Pericardium fibroblast (primary cell): Measurements from ENCODE around the gene BBS1. TPM values are rescaled to one million over a fixed set of nuclear protein-coding genes. Genes with fewer than 3 reads are reported as not detected.

ENCODE experiments used
- total RNA-seq: library from RNA; depleted of rRNA; stranded (reverse); fragments of >200 nt; gene quantifications from 2 replicates; pipeline ENCODE4 v1.2.3, GENCODE V29; 2015

The BBS1 gene
- 18.6 and 33.6 TPM in 2 replicates for total RNA-seq

GRCh38 chr11:66510271-66510989 lies at the start of gene BBS1:
Gene BBS1 (plus strand): TSS chr11:66510635. CDS start chr11:66510660, 25 bp downstream.

DNA sequence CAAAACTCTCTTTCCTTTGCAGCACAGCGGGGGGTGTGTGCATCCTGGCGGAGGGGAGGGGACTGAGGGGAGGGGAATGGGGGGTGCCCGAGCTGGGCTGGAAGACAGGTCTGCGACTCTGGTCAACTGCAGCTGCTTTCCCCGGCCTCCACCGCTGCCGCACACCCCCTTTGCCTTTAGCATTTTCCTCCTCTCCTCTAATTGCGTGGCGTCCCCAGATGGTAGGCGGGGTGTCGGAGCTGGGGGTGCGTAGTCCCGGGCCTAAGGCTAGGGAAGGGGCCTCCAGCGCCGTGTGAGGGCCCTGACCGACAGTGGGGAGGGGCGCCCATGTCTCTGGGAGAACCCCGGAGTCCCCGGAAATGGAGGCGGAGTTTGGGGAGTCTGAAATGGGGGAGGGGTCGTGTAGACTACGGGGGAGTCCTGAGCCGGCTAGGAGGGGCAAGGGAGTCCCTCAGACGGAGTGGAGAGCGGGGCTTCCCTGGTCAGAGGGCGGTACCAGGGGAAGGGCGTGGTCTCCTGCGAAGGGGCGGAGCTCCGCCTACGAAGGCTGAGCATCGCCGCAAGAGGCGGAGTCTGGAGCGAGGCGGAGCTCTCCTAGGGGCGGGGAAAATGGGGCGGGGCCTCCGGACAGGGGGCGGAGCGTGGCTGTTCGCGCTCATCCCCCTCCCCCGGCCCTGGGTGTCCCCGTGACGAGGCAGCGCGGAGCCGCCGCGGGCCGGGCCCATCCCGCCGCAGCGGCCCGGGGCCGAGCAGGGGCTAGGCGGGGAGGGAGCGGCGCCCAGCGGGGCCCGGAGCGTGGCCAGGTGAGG lies 44.0 kb upstream of the BBS1 start, which contains the start of gene PELI3:
PELI3 (plus strand) TSS at position 681 of the 809 bp plus-strand sequence. CDS start 1,224 bp downstream, outside the sequence.

DNA sequence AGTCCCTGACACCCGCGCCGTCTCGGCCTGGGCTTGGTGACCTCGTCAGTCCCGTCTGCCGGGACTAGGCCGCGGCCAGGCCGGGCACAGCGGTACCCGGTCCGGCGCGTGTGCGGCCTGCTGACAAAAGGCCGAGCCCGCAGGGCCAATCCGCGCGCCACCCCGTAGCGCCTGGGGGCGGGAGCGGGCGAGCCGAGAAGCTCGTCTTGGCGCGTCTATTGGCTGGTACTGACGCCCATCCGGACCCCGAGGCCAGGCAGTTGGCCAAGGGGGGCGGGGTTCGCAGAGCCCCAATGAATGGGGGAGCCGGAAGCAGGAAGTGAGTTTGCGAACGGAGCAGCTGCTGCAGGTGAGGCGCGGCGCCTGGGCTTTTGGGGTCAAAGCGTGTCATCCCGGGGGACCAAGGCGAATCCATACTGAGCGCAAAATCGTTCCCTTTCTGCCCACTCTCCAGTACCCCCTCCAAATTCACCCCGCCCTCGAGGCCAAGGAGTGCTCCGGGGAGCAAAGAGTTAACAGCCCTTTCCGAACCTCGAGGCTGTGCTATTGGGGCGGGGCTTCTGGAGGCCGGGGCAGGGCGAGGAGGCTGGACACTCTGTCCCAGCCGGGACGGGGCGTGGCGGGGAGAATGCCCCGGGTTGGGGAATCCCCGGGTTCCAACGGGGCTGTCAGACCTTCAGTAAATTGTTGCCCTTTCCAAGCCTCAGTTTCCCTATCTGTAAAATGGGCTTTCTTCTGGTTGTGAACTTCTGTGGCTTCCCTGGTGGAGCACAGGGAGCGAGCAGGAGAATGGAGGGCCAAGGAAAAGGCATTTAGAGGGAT lies 30.1 kb upstream of the BBS1 start, which contains the start of gene DPP3:
DPP3 (plus strand) TSS at position 318 of the 822 bp plus-strand sequence. CDS start 1,767 bp downstream, outside the sequence.

GRCh38 chr11:66545701-66546367 lies 35.4 kb downstream of the BBS1 start, which contains the start of gene ZDHHC24:
Gene ZDHHC24 (minus strand): TSS chr11:66546048. CDS start chr11:66546003, 45 bp downstream.

GRCh38 chr11:66546368-66546965 lies 36.0 kb downstream of the BBS1 start, which contains the start of gene ACTN3:
Gene ACTN3 (plus strand): TSS chr11:66546903. CDS start chr11:66546938, 35 bp downstream.

GRCh38 chr11:66568124-66568916 lies 57.9 kb downstream of the BBS1 start, which contains the start of gene CTSF:
Gene CTSF (minus strand): TSS chr11:66568606. CDS start chr11:66568486, 120 bp downstream.

Other genes starting within 250 kb of the BBS1 start
- gene RAB1B, start 242.0 kb upstream of the BBS1 start, total RNA-seq = 93.9 and 103 TPM in 2 replicates
- 0.70 TPM in 1 of 2 replicates, not detected in the other for gene CNIH2, start 232.5 kb upstream of the BBS1 start, total RNA-seq
- gene YIF1A, start 221.5 kb upstream of the BBS1 start, total RNA-seq = 149 and 223 TPM in 2 replicates
- 0.34 and 5.6 TPM in 2 replicates for gene TMEM151A, start 218.7 kb upstream of the BBS1 start, total RNA-seq
- gene CD248, start 193.6 kb upstream of the BBS1 start, total RNA-seq = 500 and 529 TPM in 2 replicates
- 18.4 and 25.3 TPM in 2 replicates for gene RIN1, start 174.2 kb upstream of the BBS1 start, total RNA-seq
- 30.1 and 44.9 TPM in 2 replicates for gene BRMS1, start 165.5 kb upstream of the BBS1 start, total RNA-seq
- gene B4GAT1, start 163.0 kb upstream of the BBS1 start, total RNA-seq = 39.1 and 41.3 TPM in 2 replicates
- gene SLC29A2, start 138.9 kb upstream of the BBS1 start, total RNA-seq = 0.26 TPM in 1 of 2 replicates, not detected in the other
- gene NPAS4, start 89.6 kb upstream of the BBS1 start, total RNA-seq = under 0.01 TPM in 1 of 2 replicates, not detected in the other
- 44.0 and 45.0 TPM in 2 replicates for gene MRPL11, start 71.8 kb upstream of the BBS1 start, total RNA-seq
- 6.7 and 8.4 TPM in 2 replicates for gene PELI3, start 43.7 kb upstream of the BBS1 start, total RNA-seq
- 24.4 and 52.5 TPM in 2 replicates for gene DPP3, start 30.2 kb upstream of the BBS1 start, total RNA-seq
- 20.8 and 25.0 TPM in 2 replicates for gene ZDHHC24, start 35.4 kb downstream of the BBS1 start, total RNA-seq
- gene ACTN3, start 36.3 kb downstream of the BBS1 start, total RNA-seq = under 0.01 and 0.26 TPM in 2 replicates
- 70.1 and 83.0 TPM in 2 replicates for gene CTSF, start 58.0 kb downstream of the BBS1 start, total RNA-seq
- gene CCDC87, start 82.4 kb downstream of the BBS1 start, total RNA-seq = 0.26 and 0.58 TPM in 2 replicates
- 29.7 and 33.5 TPM in 2 replicates for gene CCS, start 82.5 kb downstream of the BBS1 start, total RNA-seq
- gene RBM14, start 106.0 kb downstream of the BBS1 start, total RNA-seq = 20.8 and 29.2 TPM in 2 replicates
- 84.7 and 97.9 TPM in 2 replicates for gene RBM4, start 128.1 kb downstream of the BBS1 start, total RNA-seq
- 17.2 and 17.7 TPM in 2 replicates for gene RBM4B, start 167.3 kb downstream of the BBS1 start, total RNA-seq
- gene SPTBN2, start 218.6 kb downstream of the BBS1 start, total RNA-seq = 0.12 and 0.85 TPM in 2 replicates